Lower lobe of right lung (tissue), 2 donors: Measurements from ENCODE around the gene SPATA12. TPM values are rescaled to one million over a fixed set of nuclear protein-coding genes. Genes with fewer than 3 reads are reported as not detected.
A peak's percentile ranks its signal among the peaks of the same experiment; 100 is the strongest.

Experiments used
- ATAC-seq, 2 donors: fragments of 200-7000 bp; cut with Tn5 transposase; one replicate each; pipeline ENCODE4 v1.9.1; 2020 to 2022; ENCODE audit warnings: mild to moderate bottlenecking in 2 of 2, moderate library complexity in 2 of 2
- DNase-seq: peaks from one replicate; pipeline ENCODE4 v3.0.0-alpha.2; 2020
- H3K27ac ChIP-seq: fragments of 200-600 bp; one replicate; pipeline ENCODE4 v1.8.0; 2022
- H3K27me3 ChIP-seq: fragments of 200-600 bp; one replicate; pipeline ENCODE4 v1.8.0; 2022; ENCODE audit warnings: low read depth
- H3K36me3 ChIP-seq: fragments of 200-600 bp; one replicate; pipeline ENCODE4 v1.8.0; 2022; ENCODE audit warnings: mild to moderate bottlenecking
- H3K4me1 ChIP-seq: fragments of 200-600 bp; one replicate; pipeline ENCODE4 v1.8.0; 2022
- H3K4me3 ChIP-seq: fragments of 200-600 bp; one replicate; pipeline ENCODE4 v1.8.0; 2022; ENCODE audit warnings: mild to moderate bottlenecking
- H3K9me3 ChIP-seq: fragments of 200-600 bp; one replicate; pipeline ENCODE4 v1.8.0; 2022
- CTCF ChIP-seq: fragments of 200-600 bp; IDR thresholded peaks from one replicate; pipeline ENCODE4 v1.8.0; 2022; ENCODE audit warnings: antibody characterized with exemption, mild to moderate bottlenecking
- intact Hi-C: fragments of 100-400 bp; cut with DNase I; formaldehyde crosslinking; loops from one replicate; pipeline ENCODE4 v1.11.0; 2022
- total RNA-seq: library from RNA; stranded (reverse); fragmentation: NEBNext Ultra II Directional; extraction: Animal tissue kit (Norgen Biotek cat#: 25700); gene quantifications from one replicate; pipeline ENCODE4 v1.2.1, GENCODE V29; 2021
- donor health status: DM: no; HTN: yes; CAD: no; lungs with severe emphysema.

SPATA12 gene
- total RNA-seq, 1 donor from 2014 or later, result 0.15 TPM

- H3K4me3 ChIP-seq, result no peak overlapping the region
- no peaks in the 10 kb centered on the region for H3K4me1 ChIP-seq
- ATAC-seq (peak in 1 of 2 donors; percentile 24), DNase-seq (no peak)
- no peaks in the 10 kb centered on the region for H3K36me3 ChIP-seq
- H3K9me3 ChIP-seq, result no peaks in the 10 kb centered on the region
- no peak overlapping the region for H3K27ac ChIP-seq
- intact Hi-C loops, result no loop called here
- H3K27me3 ChIP-seq, result no peaks in the 10 kb centered on the region
- no peak for TF ChIP-seq CTCF
These were observed 43.0 kb upstream of the SPATA12 start for GRCh38 chr3:57017459-57017845.

GRCh38 chr3:57018246-57018645 lies 42.2 kb upstream of the SPATA12 start:
- intact Hi-C loops, result no loop called here
- Histone ChIP-seq H3K4me1 (no peaks in the 10 kb centered on the region), H3K27me3 (no peaks in the 10 kb centered on the region), H3K36me3 (no peaks in the 10 kb centered on the region), H3K27ac (no peak overlapping the region), H3K9me3 (no peaks in the 10 kb centered on the region), H3K4me3 (no peak overlapping the region)
- no peak for ATAC-seq
- DNase-seq, result no peak
- no peak for TF ChIP-seq CTCF

- H3K27ac ChIP-seq, result no peak overlapping the region
- no peaks in the 10 kb centered on the region for H3K4me1 ChIP-seq
- no peak overlapping the region for H3K4me3 ChIP-seq
- ATAC-seq (no peak), DNase-seq (no peak)
- H3K27me3 ChIP-seq, result no peaks in the 10 kb centered on the region
- intact Hi-C loops, result no loop called here
- no peak for TF ChIP-seq CTCF
- H3K36me3 ChIP-seq, result no peaks in the 10 kb centered on the region
- H3K9me3 ChIP-seq, result no peaks in the 10 kb centered on the region
These were observed 41.4 kb upstream of the SPATA12 start for GRCh38 chr3:57019057-57019456.

DNA sequence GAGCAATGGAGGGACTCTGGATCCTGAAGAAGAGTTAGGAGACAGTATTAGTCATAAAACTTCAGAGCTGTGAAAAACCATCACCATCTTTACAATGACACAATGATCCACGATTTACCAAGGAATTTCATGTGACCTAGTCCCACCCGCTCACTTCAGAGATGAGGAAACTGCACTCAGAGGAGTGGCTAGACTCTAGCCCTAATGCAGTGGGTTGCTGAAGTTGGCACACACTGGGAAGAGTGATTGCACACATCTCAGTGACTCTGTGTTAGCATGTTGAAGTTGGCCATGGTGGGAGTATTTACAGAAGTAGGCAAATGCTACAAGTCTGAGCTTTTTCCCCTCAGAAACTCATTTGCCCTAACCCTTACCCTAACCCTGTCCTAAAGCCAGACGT lies 35.2 kb upstream of the SPATA12 start:
- peak; percentile 62 to 65 for ATAC-seq
- no peaks in the 10 kb centered on the region for H3K27me3 ChIP-seq
- no peaks in the 10 kb centered on the region for H3K4me1 ChIP-seq
- DNase-seq, result no peak
- intact Hi-C loops, result no loop called here
- no peak overlapping the region for H3K27ac ChIP-seq
- H3K4me3 ChIP-seq, result no peak overlapping the region
- H3K9me3 ChIP-seq, result no peaks in the 10 kb centered on the region
- no peaks in the 10 kb centered on the region for H3K36me3 ChIP-seq
- no peak for TF ChIP-seq CTCF

DNA sequence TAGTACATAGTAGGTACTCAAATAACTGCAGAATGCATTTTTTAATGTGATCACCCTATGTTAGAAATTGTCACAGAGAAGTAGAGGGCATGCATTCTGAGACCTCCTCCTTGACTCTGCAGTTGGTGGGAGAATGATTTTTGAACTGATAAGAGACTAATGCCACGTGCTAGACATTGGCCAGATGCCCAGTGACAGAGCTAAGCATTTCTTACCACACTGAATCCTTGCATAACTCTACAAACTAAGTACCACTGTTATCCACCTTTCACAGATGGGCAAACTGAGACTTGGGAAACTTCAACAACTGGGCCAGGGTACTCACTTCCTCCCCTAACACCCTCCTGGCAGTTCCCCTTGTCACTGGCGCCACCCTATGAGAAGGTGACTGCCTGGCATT lies 33.5 kb upstream of the SPATA12 start:
- Histone ChIP-seq H3K36me3 (no peaks in the 10 kb centered on the region), H3K27me3 (no peaks in the 10 kb centered on the region), H3K4me1 (peaks cover 2% of the 10 kb centered on the region), H3K27ac (no peak overlapping the region), H3K9me3 (no peaks in the 10 kb centered on the region), H3K4me3 (no peak overlapping the region)
- ATAC-seq (no peak), DNase-seq (no peak)
- intact Hi-C loops, result no loop called here
- TF ChIP-seq CTCF, result no peak

DNA sequence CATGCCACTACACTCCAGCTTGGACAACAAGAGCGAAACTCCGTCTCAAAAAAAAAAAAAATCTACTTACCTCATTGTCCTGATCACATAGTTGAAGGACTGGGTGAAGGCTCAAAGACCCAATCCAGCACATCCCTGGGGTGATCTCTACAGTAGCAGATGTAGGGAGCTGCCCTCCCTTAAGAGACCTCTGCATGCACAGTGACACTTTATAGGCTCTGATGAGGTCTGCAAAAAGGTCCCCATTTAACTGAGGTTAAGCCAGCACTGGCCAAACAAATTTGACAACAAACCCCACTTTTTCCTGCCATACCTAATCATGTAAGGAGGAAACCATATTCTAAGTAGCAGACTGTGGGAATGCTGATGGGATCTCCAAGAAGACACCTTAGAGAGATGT lies 31.1 kb upstream of the SPATA12 start:
- H3K9me3 ChIP-seq, result no peaks in the 10 kb centered on the region
- TF ChIP-seq CTCF, result no peak
- H3K36me3 ChIP-seq, result no peaks in the 10 kb centered on the region
- ATAC-seq (no peak), DNase-seq (no peak)
- intact Hi-C loops, result no loop called here
- no peak overlapping the region for H3K27ac ChIP-seq
- H3K4me3 ChIP-seq, result no peak overlapping the region
- peaks cover 5% of the 10 kb centered on the region for H3K4me1 ChIP-seq
- H3K27me3 ChIP-seq, result no peaks in the 10 kb centered on the region
